ENCODE measurements around the gene GNG2. TPM values are rescaled to one million over a fixed set of nuclear protein-coding genes. Genes with fewer than 3 reads are reported as not detected.

GNG2 gene
- 10 to 100 TPM in 1 of 2 donors, 1 to 10 TPM in 1; 8.1 to 21.9 TPM for total RNA-seq
- long read RNA-seq, partial matches to known transcripts = 1 of 6 reads
- long read RNA-seq, other reads (novel, unspliced or antisense) = 3 of 6 reads

- DNase-seq = peak; percentile 80 to 90
- ATAC-seq = peak; percentile 100
- intact Hi-C loops (cut with DNase I, micrococcal nuclease) = no loop called here
Measured at GRCh38 chr14:51860164-51860824, at the start of gene GNG2. GNG2 (plus strand) TSS chr14:51860612; CDS start chr14:51950679, 90,067 bp downstream.

- DNase-seq (no peak), ATAC-seq (no peak)
- intact Hi-C loops (cut with DNase I, micrococcal nuclease) = no loop called here
Measured at GRCh38 chr14:51811706-51812105, 48.7 kb upstream of the GNG2 start.

GRCh38 chr14:51816031-51816430 lies 44.4 kb upstream of the GNG2 start:
- DNase-seq (no peak), ATAC-seq (no peak)
- intact Hi-C loops (cut with DNase I, micrococcal nuclease) = no loop called here

GRCh38 chr14:51817326-51817725 lies 43.1 kb upstream of the GNG2 start:
- intact Hi-C loops (cut with DNase I, micrococcal nuclease) = no loop called here
- ATAC-seq (no peak), DNase-seq (no peak)

- ATAC-seq (no peak), DNase-seq (no peak)
- intact Hi-C loops (cut with DNase I, micrococcal nuclease) = no loop called here
Measured at GRCh38 chr14:51818748-51819380, 41.5 kb upstream of the GNG2 start.

GRCh38 chr14:51821822-51822221 lies 38.6 kb upstream of the GNG2 start:
- intact Hi-C loops (cut with DNase I, micrococcal nuclease) = no loop called here
- ATAC-seq = no peak

GRCh38 chr14:51822499-51822898 lies 37.9 kb upstream of the GNG2 start:
- ATAC-seq (no peak), DNase-seq (no peak)
- intact Hi-C loops (cut with DNase I, micrococcal nuclease) = no loop called here

More at GRCh38 chr14:51821822-51822221, 38.6 kb upstream of the GNG2 start:
- DNase-seq = no peak

GRCh38 chr14:51823706-51824105 lies 36.7 kb upstream of the GNG2 start:
- no peak for ATAC-seq
- intact Hi-C loops (cut with DNase I, micrococcal nuclease) = no loop called here
- DNase-seq = no peak

GRCh38 chr14:51824191-51824590 lies 36.2 kb upstream of the GNG2 start:
- no peak for ATAC-seq
- no peak for DNase-seq
- intact Hi-C loops (cut with DNase I, micrococcal nuclease) = no loop called here

- DNase-seq (no peak), ATAC-seq (no peak)
- intact Hi-C loops (cut with DNase I, micrococcal nuclease) = no loop called here
Measured at GRCh38 chr14:51825926-51826325, 34.5 kb upstream of the GNG2 start.

GRCh38 chr14:51828017-51828797 lies 32.2 kb upstream of the GNG2 start:
- no peak for ATAC-seq
- intact Hi-C loops (cut with DNase I, micrococcal nuclease) = no loop called here
- DNase-seq = peak; percentile 24 to 31

- ATAC-seq = no peak
- no peak for DNase-seq
- intact Hi-C loops (cut with DNase I, micrococcal nuclease) = no loop called here
Measured at GRCh38 chr14:51834240-51834639, 26.2 kb upstream of the GNG2 start.

- no peak for ATAC-seq
- DNase-seq = no peak
- intact Hi-C loops (cut with DNase I, micrococcal nuclease) = no loop called here
Measured at GRCh38 chr14:51836417-51836816, 24.0 kb upstream of the GNG2 start.

- ATAC-seq = no peak
- no peak for DNase-seq
- intact Hi-C loops (cut with DNase I, micrococcal nuclease) = no loop called here
Measured at GRCh38 chr14:51844081-51844881, 16.1 kb upstream of the GNG2 start.

- DNase-seq (no peak), ATAC-seq (no peak)
- intact Hi-C loops (cut with DNase I, micrococcal nuclease) = no loop called here
Measured at GRCh38 chr14:51845811-51846210, 14.6 kb upstream of the GNG2 start.

- DNase-seq = peak; percentile 58 to 60
- ATAC-seq = peak; percentile 81
- intact Hi-C loops (cut with DNase I, micrococcal nuclease) = no loop called here
Measured at GRCh38 chr14:51846631-51847488, 13.6 kb upstream of the GNG2 start.

GRCh38 chr14:51847489-51847796 lies 13.0 kb upstream of the GNG2 start:
- intact Hi-C loops (cut with DNase I, micrococcal nuclease) = no loop called here
- ATAC-seq = no peak
- no peak for DNase-seq

- no peak for DNase-seq
- no peak for ATAC-seq
- intact Hi-C loops (cut with DNase I, micrococcal nuclease) = no loop called here
Measured at GRCh38 chr14:51848120-51848519, 12.3 kb upstream of the GNG2 start.
